K562 (cell line): ENCODE results near the gene YARS1. TPM values are rescaled to one million over a fixed set of nuclear protein-coding genes. Genes with fewer than 3 reads are reported as not detected.

Experiments used
- ATAC-seq: fragments of 200-7000 bp; cut with Tn5 transposase; 3 replicates; pipeline ENCODE4 v1.9.1; 2020; ENCODE audit warnings: moderate library complexity
- BruUV-seq: library from RNA; stranded (reverse); fragments of 400-500 nt; replicated peaks from 2 replicates; lab custom pipeline; 2021; lab: Mats Ljungman, UMichigan
- CTCF ChIA-PET: fragments of 300-600 bp; formaldehyde crosslinking; extraction: SDS; loops from one replicate; lab custom pipeline; 2021; ENCODE audit warnings: low intra/inter-chr PET ratio; lab: Yijun Ruan, JAX
- POLR2A ChIA-PET: fragments of 300-600, 350-650 bp; sonication (Branson Sonifier 250); formaldehyde crosslinking; extraction: SDS; loops from one replicate; lab custom pipeline; 2021; ENCODE audit warnings: antibody characterized with exemption, inconsistent platforms; lab: Yijun Ruan, JAX
- DNase-seq, 4 experiments: peaks; one replicate each; pipeline versions ENCODE4 v3.0.0 to v3.0.0-alpha.2; 2011 to 2018; ENCODE audit warnings: low spot score in 3 of 4, mixed read lengths in 3 of 4; ENCODE audit errors: extremely low read depth in 1 of 4
- FAIRE-seq: peaks from 2 replicates; lab custom pipeline; 2011; peaks lifted over from hg19 to GRCh38; lab: Jason Lieb, UNC
- H2AFZ ChIP-seq: 2 replicates; pipeline ENCODE4 v1.6.0; 2011; ENCODE audit warnings: low read depth, low read length, control low read depth, inconsistent platforms
- H3K27ac ChIP-seq: fragments of 200-600 bp; 3 replicates; pipeline ENCODE4 v1.8.0; 2011; ENCODE audit warnings: low read depth, mild to moderate bottlenecking, control low read depth, inconsistent platforms, low read length, moderate library complexity, mixed read lengths; ENCODE audit errors: extremely low read depth
- H3K27me3 ChIP-seq, 2 experiments: fragments of 300-600 bp in 1 of 2; 2 replicates in 1 of 2; 3 replicates in 1 of 2; pipeline versions ENCODE4 v1.6.0 to v1.8.0; 2011; ENCODE audit warnings: inconsistent platforms in 2 of 2, low read length in 2 of 2, mild to moderate bottlenecking in 1 of 2, mixed read lengths in 1 of 2, moderate library complexity in 1 of 2; ENCODE audit not compliant: control insufficient read depth in 2 of 2, insufficient read depth in 2 of 2
- H3K36me3 ChIP-seq: fragments of 300-600 bp; 3 replicates; pipeline ENCODE4 v1.8.0; 2011; ENCODE audit warnings: mild to moderate bottlenecking, low read length, inconsistent platforms; ENCODE audit not compliant: control insufficient read depth, insufficient read depth
- H3K4me1 ChIP-seq, 2 experiments: fragments of 200-600 bp in 1 of 2; replicated peaks in 1 of 2; 2 replicates in 1 of 2; 3 replicates in 1 of 2; pipeline versions ENCODE4 v1.5.1 to v1.8.0; 2011; ENCODE audit warnings: inconsistent platforms in 2 of 2, low read length in 2 of 2, mild to moderate bottlenecking in 1 of 2, mixed read lengths in 1 of 2, moderate library complexity in 1 of 2; ENCODE audit not compliant: control insufficient read depth in 2 of 2, insufficient read depth in 2 of 2
- H3K4me2 ChIP-seq: 2 replicates; pipeline ENCODE4 v1.6.1; 2011; ENCODE audit warnings: low read length, control low read depth, inconsistent platforms, mixed read lengths; ENCODE audit not compliant: insufficient read depth
- H3K4me3 ChIP-seq: fragments of 200-600 bp; sonication (generic), shearing (Covaris generic); 2 replicates; pipeline ENCODE4 v1.5.1; 2016; ENCODE audit warnings: control low read depth, inconsistent platforms
- H3K79me2 ChIP-seq: fragments of 200-600 bp; 3 replicates; pipeline ENCODE4 v1.8.0; 2011; ENCODE audit warnings: low read length, inconsistent platforms; ENCODE audit not compliant: control insufficient read depth, insufficient read depth
- H3K9ac ChIP-seq, 2 experiments: 2 replicates each; pipeline versions ENCODE4 v1.6.0 to v1.6.1; 2011; ENCODE audit warnings: low read depth in 2 of 2, low read length in 2 of 2, control low read depth in 1 of 2, inconsistent platforms in 1 of 2, mild to moderate bottlenecking in 1 of 2, mixed read lengths in 1 of 2; ENCODE audit not compliant: insufficient read depth in 1 of 2
- H3K9me1 ChIP-seq: one replicate; pipeline ENCODE4 v1.6.0; 2011; ENCODE audit warnings: inconsistent platforms, mild to moderate bottlenecking, low read length, moderate library complexity; ENCODE audit not compliant: control insufficient read depth, insufficient read depth
- H3K9me3 ChIP-seq: replicated peaks from 2 replicates; pipeline ENCODE4 v1.5.1; 2011; ENCODE audit warnings: low read depth, low read length, inconsistent platforms; ENCODE audit not compliant: control insufficient read depth, insufficient read depth
- H4K20me1 ChIP-seq: replicated peaks from 2 replicates; pipeline ENCODE4 v1.6.1; 2011; ENCODE audit warnings: low read length, inconsistent platforms, mixed read lengths; ENCODE audit not compliant: control insufficient read depth, insufficient read depth
- CREB3 ChIP-seq: fragments of 450-650 bp; conservative IDR thresholded peaks from 2 replicates; pipeline ENCODE4 v1.6.1; 2016; ENCODE audit warnings: missing genetic modification characterization, low read depth, mild to moderate bottlenecking, missing compliant biosample characterization, moderate library complexity
- DPF2 ChIP-seq: fragments of 450-650 bp; IDR thresholded peaks from 2 replicates; pipeline ENCODE4 v1.6.1; 2016
- GABPB1 ChIP-seq: sonication (generic); formaldehyde crosslinking; IDR thresholded peaks from 2 replicates; pipeline ENCODE4 v1.8.0; 2022; ENCODE audit warnings: mild to moderate bottlenecking, missing genetic modification reagents
- KLF10 ChIP-seq: fragments of 250-450 bp; sonication (Bioruptor Pico); IDR thresholded peaks from 2 replicates; pipeline ENCODE4 v1.6.1; 2021; ENCODE audit warnings: matching md5 sums
- POLR2AphosphoS5 ChIP-seq: IDR thresholded peaks from 2 replicates; pipeline ENCODE4 v1.6.1; 2011; ENCODE audit warnings: mild to moderate bottlenecking, low read depth, low read length, moderate library complexity; ENCODE audit not compliant: control insufficient read depth, insufficient read depth
- POLR2G ChIP-seq: fragments of 200-400 bp; formaldehyde crosslinking; IDR thresholded peaks from 2 replicates; pipeline ENCODE4 v1.6.1; 2017; ENCODE audit warnings: low read depth, mild to moderate bottlenecking, antibody characterized with exemption, low read length, moderate library complexity
- WGBS: fragments of 100-300 bp; shearing (Covaris generic); methylation state at CpG from one replicate; pipeline ENCODE4 v1.1.6; 2016; ENCODE audit warnings: low coverage, mixed read lengths; ENCODE audit not compliant: insufficient coverage; ENCODE audit errors: missing lambda C conversion rate; 5-methylcytosine and 5-hydroxymethylcytosine counted together
- in situ Hi-C: fragments of 300-500 bp; cut with MboI; formaldehyde crosslinking; loops from 4 replicates; pipeline ENCODE4 v1.15.0; 2018; ENCODE audit warnings: inconsistent platforms, mixed read lengths
- intact Hi-C: fragments of 100-400 bp; cut with micrococcal nuclease; formaldehyde crosslinking; loops from 2 replicates; pipeline ENCODE4 v1.14.2; 2022
- polyA plus RNA-seq, 8 experiments: library from polyadenylated mRNA; depleted of rRNA in 4 of 8; stranded (reverse) in 5 of 8; unstranded in 3 of 8; fragments of >200 nt; fragmentation: Nextera tagmentation in 2 of 8; fragmentation: Illumina TruSeq in 1 of 8; extraction: Ambion mirVana in 2 of 8; extraction: Trizol in 1 of 8; gene quantifications; 2 replicates each; pipeline versions ENCODE4 v1.2.1 to v1.2.3, GENCODE V29; 2011 to 2014; ENCODE audit warnings: inconsistent platforms in 1 of 8, missing spikeins in 1 of 8
- total RNA-seq, 7 experiments: library from RNA; depleted of rRNA in 6 of 7; stranded (reverse); fragments of >200 nt in 6 of 7; fragmentation: Illumina TruSeq in 2 of 7; extraction: Trizol in 2 of 7; gene quantifications; 2 replicates each; pipeline versions ENCODE4 v1.2.1 to v1.2.3, GENCODE V29; 2011 to 2021; ENCODE audit warnings: low replicate concordance in 1 of 7
- TF ChIP-seq, protein P1 (sequence below), 2 experiments: fragments of 450-650 bp in 1 of 2; sonication (generic) in 1 of 2; formaldehyde crosslinking; conservative IDR thresholded peaks; 2 replicates each; pipeline versions ENCODE4 v1.4.0 to v1.8.1; 2020 to 2022; ENCODE audit warnings: mild to moderate bottlenecking in 1 of 2, missing genetic modification reagents in 1 of 2

YARS1 gene
- total and polyA plus RNA-seq, 9 of the 15 experiments (the other 6 are each of a cell fraction or from before 2014, with no cell fraction given), result 66.2 to 336 (median 201) TPM

GRCh38 chr1:32763221-32763620 lies 53.9 kb downstream of the YARS1 start (continued):
- TF ChIP-seq POLR2G (no peak), CREB3 (tag) (no peak), POLR2AphosphoS5 (no peak)
- TF ChIP-seq, protein P1, sequence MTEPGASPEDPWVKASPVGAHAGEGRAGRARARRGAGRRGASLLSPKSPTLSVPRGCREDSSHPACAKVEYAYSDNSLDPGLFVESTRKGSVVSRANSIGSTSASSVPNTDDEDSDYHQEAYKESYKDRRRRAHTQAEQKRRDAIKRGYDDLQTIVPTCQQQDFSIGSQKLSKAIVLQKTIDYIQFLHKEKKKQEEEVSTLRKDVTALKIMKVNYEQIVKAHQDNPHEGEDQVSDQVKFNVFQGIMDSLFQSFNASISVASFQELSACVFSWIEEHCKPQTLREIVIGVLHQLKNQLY (CRISPR knock-in tag; conservative IDR thresholded peaks at IDR 0.05), result no peak

- intact Hi-C loops, result no loop called here
- Histone ChIP-seq H3K4me3 (no peak overlapping the region), H3K27ac (peak overlapping the region; percentile 33; the same call in 2 of the 3 replicates), H3K79me2 (peaks cover 70% of the 10 kb centered on the region), H3K4me1 (peaks cover 60% of the 10 kb centered on the region in 2 experiments), H3K9me1 (peaks cover 17% of the 10 kb centered on the region), H4K20me1 (peaks cover 55% of the 10 kb centered on the region)
- TF ChIP-seq KLF10 (CRISPR knock-in tag) (no peak), GABPB1 (CRISPR knock-in tag) (0 out of 2 replicates have a peak, but pooled peaks have one; percentile 1), DPF2 (0 out of 2 replicates have a peak, but pooled peaks have one; percentile 8)
- TF ChIP-seq, all 486 proteins: peak for 2
- Histone ChIP-seq H3K27me3 (no peaks in the 10 kb centered on the region), H3K4me2 (0 out of 2 replicates have a peak overlapping the region, but pooled peaks have one; percentile 48), H3K36me3 (peaks cover 25% of the 10 kb centered on the region; the same call in 2 of the 3 replicates), H3K9me3 (no peaks in the 10 kb centered on the region), H3K9ac (peak overlapping the region in 1 of 2 experiments; percentile 85; a peak in 1 of 4 replicates), H2AFZ (no peak overlapping the region)
- ATAC-seq (no peak), FAIRE-seq (no peak), DNase-seq (no peak)
- 40% methylated on average over 2 of the region's 2 CpGs for WGBS
- in situ Hi-C loops, result loop anchor here (10.0 kb wide), 1 partner anchor 47 kb away; no protein-coding TSS in a partner anchor
- BruUV-seq, result no TSS peak
- POLR2A ChIA-PET, result interaction anchor here (1.1 to 4.5 kb wide), 4 partner anchors 12 to 113 kb away, joined by 3 to 65 read pairs (median 5); no protein-coding TSS in a partner anchor
- CTCF ChIA-PET, result no interaction called here
Observed at GRCh38 chr1:32761936-32762335, 55.2 kb downstream of the YARS1 start.
